Bone marrow (tissue), 2 donors: ENCODE data around the gene GABRD.
A peak's percentile ranks its signal among the peaks of the same experiment; 100 is the strongest.

Experiments used
- DNase-seq, 2 donors: peaks; one replicate each; lab custom pipeline; 2025; lab: John Stamatoyannopoulos, UW

Gene GABRD

GRCh38 chr1:1985375-1986050 is 33.6 kb upstream of the GABRD start:
- DNase-seq = no peak

- DNase-seq = no peak
These were observed 32.5 kb upstream of the GABRD start for GRCh38 chr1:1986451-1987141.

- DNase-seq = no peak
These were observed 32.0 kb upstream of the GABRD start for GRCh38 chr1:1987142-1987510.

GRCh38 chr1:1988061-1988945 is 30.8 kb upstream of the GABRD start:
- no peak for DNase-seq

- DNase-seq = no peak
These were observed 30.0 kb upstream of the GABRD start for GRCh38 chr1:1989102-1989542.

- no peak for DNase-seq
These were observed 29.4 kb upstream of the GABRD start for GRCh38 chr1:1989789-1990188.

GRCh38 chr1:1990222-1990621 is 28.9 kb upstream of the GABRD start:
- no peak for DNase-seq

GRCh38 chr1:1994536-1994935 is 24.6 kb upstream of the GABRD start:
- DNase-seq = no peak

GRCh38 chr1:1996207-1996651 is 22.9 kb upstream of the GABRD start:
- DNase-seq = peak in 1 of 2 donors; percentile 8

- no peak for DNase-seq
These were observed 21.6 kb upstream of the GABRD start for GRCh38 chr1:1997576-1997975.

GRCh38 chr1:2000432-2000831 is 18.7 kb upstream of the GABRD start:
- DNase-seq = no peak

- no peak for DNase-seq
These were observed 18.3 kb upstream of the GABRD start for GRCh38 chr1:2000850-2001249.

- no peak for DNase-seq
These were observed 17.3 kb upstream of the GABRD start for GRCh38 chr1:2001773-2002411.

GRCh38 chr1:2003541-2004131 is 15.5 kb upstream of the GABRD start, which contains the start of gene CFAP74:
Gene CFAP74, minus strand, starts transcription at chr1:2003786. Its CDS starts 12,830 bp downstream, at chr1:1990956.
- DNase-seq = no peak

GRCh38 chr1:2004856-2005255 is 14.3 kb upstream of the GABRD start:
- DNase-seq = no peak

GRCh38 chr1:2009101-2010053 is 9.8 kb upstream of the GABRD start:
- DNase-seq = no peak

- no peak for DNase-seq
These were observed 5.0 kb upstream of the GABRD start for GRCh38 chr1:2014181-2014580.

- no peak for DNase-seq
These were observed 4.1 kb upstream of the GABRD start for GRCh38 chr1:2014741-2015735.

- DNase-seq = no peak
These were observed 3.0 kb upstream of the GABRD start for GRCh38 chr1:2016123-2016522.
